Activated T-cell treated with anti-CD3 and anti-CD28 coated beads, Interleukin-2, amount 50 U/mL, for 24 hours (primary cell): ENCODE measurements around the gene MFF.
A peak's percentile ranks its signal among the peaks of the same experiment; 100 is the strongest.
"Not testable (repeated sequence)": the region's sequence is repeated elsewhere in the genome, so short reads cannot be mapped to it uniquely, and the experiment has no call there.

Source experiments
- DNase-seq: peaks from one replicate; pipeline ENCODE4 v3.0.0-alpha.2; 2020
- H3K27ac Mint-ChIP-seq: 2 replicates; pipeline ENCODE4 v1.8.0; 2020; ENCODE audit warnings: mild to moderate bottlenecking, mixed read lengths
- H3K27me3 Mint-ChIP-seq: 2 replicates; pipeline ENCODE4 v1.8.0; 2020; ENCODE audit warnings: mixed read lengths
- H3K36me3 Mint-ChIP-seq: 2 replicates; pipeline ENCODE4 v1.8.0; 2020; ENCODE audit warnings: low read depth, mixed read lengths
- H3K4me1 Mint-ChIP-seq: 2 replicates; pipeline ENCODE4 v1.8.0; 2020; ENCODE audit warnings: low read depth, mixed read lengths
- H3K4me3 Mint-ChIP-seq: 2 replicates; pipeline ENCODE4 v1.8.0; 2020; ENCODE audit warnings: mild to moderate bottlenecking, moderate library complexity, mixed read lengths
- H3K9me3 Mint-ChIP-seq: 2 replicates; pipeline ENCODE4 v1.8.0; 2020; ENCODE audit warnings: mixed read lengths

The MFF gene

GRCh38 chr2:227349989-227350612 lies 25.1 kb downstream of the MFF start:
- H3K27ac Mint-ChIP-seq = no peak overlapping the region
- peaks cover 72% of the 10 kb centered on the region for H3K36me3 Mint-ChIP-seq
- no peaks in the 10 kb centered on the region for H3K9me3 Mint-ChIP-seq
- H3K27me3 Mint-ChIP-seq = no peaks in the 10 kb centered on the region
- no peak for DNase-seq
- peaks cover 22% of the 10 kb centered on the region for H3K4me1 Mint-ChIP-seq
- H3K4me3 Mint-ChIP-seq = no peak overlapping the region

GRCh38 chr2:227351639-227352038 lies 26.6 kb downstream of the MFF start:
- Mint-ChIP-seq H3K27ac (peak overlapping the region; percentile 75), H3K4me1 (peaks cover 22% of the 10 kb centered on the region), H3K27me3 (no peaks in the 10 kb centered on the region), H3K9me3 (no peaks in the 10 kb centered on the region), H3K4me3 (no peak overlapping the region), H3K36me3 (peaks cover 74% of the 10 kb centered on the region)
- DNase-seq = no peak

GRCh38 chr2:227360351-227360750 lies 35.3 kb downstream of the MFF start:
- DNase-seq = no peak

GRCh38 chr2:227363756-227364155 lies 38.7 kb downstream of the MFF start:
- H3K27me3 Mint-ChIP-seq = no peaks in the 10 kb centered on the region
- no peak overlapping the region for H3K4me3 Mint-ChIP-seq
- peaks cover 25% of the 10 kb centered on the region for H3K36me3 Mint-ChIP-seq
- no peak overlapping the region for H3K27ac Mint-ChIP-seq
- H3K9me3 Mint-ChIP-seq = no peaks in the 10 kb centered on the region
- peaks cover 8% of the 10 kb centered on the region for H3K4me1 Mint-ChIP-seq
- DNase-seq = no peak

More at GRCh38 chr2:227360351-227360750, 35.3 kb downstream of the MFF start:
- no peaks in the 10 kb centered on the region for H3K9me3 Mint-ChIP-seq
- no peaks in the 10 kb centered on the region for H3K27me3 Mint-ChIP-seq
- peaks cover 59% of the 10 kb centered on the region for H3K36me3 Mint-ChIP-seq
- peaks cover 5% of the 10 kb centered on the region for H3K4me1 Mint-ChIP-seq
- H3K4me3 Mint-ChIP-seq = no peak overlapping the region
- no peak overlapping the region for H3K27ac Mint-ChIP-seq

GRCh38 chr2:227364585-227365263 lies 39.7 kb downstream of the MFF start:
- not testable (repeated sequence) for H3K27me3 Mint-ChIP-seq, H3K4me1 Mint-ChIP-seq, H3K9me3 Mint-ChIP-seq, H3K27ac Mint-ChIP-seq, H3K4me3 Mint-ChIP-seq, DNase-seq
- H3K36me3 Mint-ChIP-seq = peaks cover 15% of the 10 kb centered on the region

- no peak overlapping the region for H3K27ac Mint-ChIP-seq
- DNase-seq = no peak
- H3K4me3 Mint-ChIP-seq = no peak overlapping the region
- H3K36me3 Mint-ChIP-seq = peaks cover 4% of the 10 kb centered on the region
- H3K4me1 Mint-ChIP-seq = peaks cover 13% of the 10 kb centered on the region
- no peaks in the 10 kb centered on the region for H3K27me3 Mint-ChIP-seq
- H3K9me3 Mint-ChIP-seq = no peaks in the 10 kb centered on the region
Observed at GRCh38 chr2:227365833-227366232, 40.8 kb downstream of the MFF start.

- Mint-ChIP-seq H3K36me3 (no peaks in the 10 kb centered on the region), H3K4me1 (peaks cover 21% of the 10 kb centered on the region), H3K9me3 (no peaks in the 10 kb centered on the region), H3K27me3 (no peaks in the 10 kb centered on the region), H3K27ac (no peak overlapping the region), H3K4me3 (no peak overlapping the region)
- no peak for DNase-seq
Observed at GRCh38 chr2:227366769-227367426, 41.8 kb downstream of the MFF start.

- H3K4me1 Mint-ChIP-seq = peaks cover 21% of the 10 kb centered on the region
- no peaks in the 10 kb centered on the region for H3K27me3 Mint-ChIP-seq
- no peak overlapping the region for H3K4me3 Mint-ChIP-seq
- no peaks in the 10 kb centered on the region for H3K9me3 Mint-ChIP-seq
- no peaks in the 10 kb centered on the region for H3K36me3 Mint-ChIP-seq
- DNase-seq = no peak
- H3K27ac Mint-ChIP-seq = no peak overlapping the region
Observed at GRCh38 chr2:227367427-227367795, 42.4 kb downstream of the MFF start.

GRCh38 chr2:227368574-227368973 lies 43.5 kb downstream of the MFF start:
- no peak for DNase-seq
- Mint-ChIP-seq H3K9me3 (no peaks in the 10 kb centered on the region), H3K4me1 (peaks cover 26% of the 10 kb centered on the region), H3K27ac (no peak overlapping the region), H3K4me3 (no peak overlapping the region), H3K36me3 (no peaks in the 10 kb centered on the region), H3K27me3 (peaks cover 3% of the 10 kb centered on the region)

GRCh38 chr2:227370092-227370491 lies 45.0 kb downstream of the MFF start:
- Mint-ChIP-seq H3K9me3 (no peaks in the 10 kb centered on the region), H3K36me3 (no peaks in the 10 kb centered on the region), H3K4me3 (no peak overlapping the region), H3K4me1 (peaks cover 28% of the 10 kb centered on the region), H3K27me3 (peaks cover 3% of the 10 kb centered on the region), H3K27ac (no peak overlapping the region)
- DNase-seq = no peak

GRCh38 chr2:227370791-227371312 lies 45.8 kb downstream of the MFF start:
- no peak overlapping the region for H3K4me3 Mint-ChIP-seq
- DNase-seq = no peak
- no peaks in the 10 kb centered on the region for H3K36me3 Mint-ChIP-seq
- peaks cover 3% of the 10 kb centered on the region for H3K27me3 Mint-ChIP-seq
- H3K27ac Mint-ChIP-seq = peak overlapping the region; percentile 6
- H3K9me3 Mint-ChIP-seq = no peaks in the 10 kb centered on the region
- H3K4me1 Mint-ChIP-seq = peaks cover 29% of the 10 kb centered on the region

GRCh38 chr2:227373389-227373788 lies 48.3 kb downstream of the MFF start:
- Mint-ChIP-seq H3K27me3 (peaks cover 6% of the 10 kb centered on the region), H3K4me1 (peaks cover 29% of the 10 kb centered on the region), H3K27ac (peak overlapping the region; percentile 55), H3K9me3 (no peaks in the 10 kb centered on the region), H3K4me3 (no peak overlapping the region), H3K36me3 (no peaks in the 10 kb centered on the region)
- DNase-seq = no peak

GRCh38 chr2:227374158-227374557 lies 49.1 kb downstream of the MFF start:
- DNase-seq = peak; percentile 46
- H3K4me1 Mint-ChIP-seq = peaks cover 29% of the 10 kb centered on the region
- H3K27me3 Mint-ChIP-seq = peaks cover 6% of the 10 kb centered on the region
- H3K9me3 Mint-ChIP-seq = no peaks in the 10 kb centered on the region
- H3K27ac Mint-ChIP-seq = peak overlapping the region; percentile 73
- H3K36me3 Mint-ChIP-seq = no peaks in the 10 kb centered on the region
- no peak overlapping the region for H3K4me3 Mint-ChIP-seq

GRCh38 chr2:227376656-227377396 lies 51.8 kb downstream of the MFF start:
- Mint-ChIP-seq H3K4me1 (peaks cover 21% of the 10 kb centered on the region), H3K27me3 (peaks cover 6% of the 10 kb centered on the region), H3K27ac (no peak overlapping the region), H3K4me3 (no peak overlapping the region), H3K36me3 (no peaks in the 10 kb centered on the region), H3K9me3 (peaks cover 3% of the 10 kb centered on the region)
- no peak for DNase-seq
